PC-9 (cell line): ENCODE data around the gene CEP72. TPM values are rescaled to one million over a fixed set of nuclear protein-coding genes. Genes with fewer than 3 reads are reported as not detected.

Source experiments
- BruUV-seq: library from RNA; stranded (reverse); fragments of 400-500 nt; replicated peaks from 2 replicates; lab custom pipeline; 2021; lab: Mats Ljungman, UMichigan
- CTCF ChIA-PET: fragments of 300-600 bp; sonication (Branson Sonifier 250); formaldehyde crosslinking; loops from one replicate; lab custom pipeline; 2022; ENCODE audit warnings: antibody characterized with exemption; lab: Charles Lee
- POLR2A ChIA-PET: fragments of 300-600 bp; sonication (Branson Sonifier 250); formaldehyde crosslinking; loops from one replicate; lab custom pipeline; 2022; ENCODE audit warnings: antibody characterized with exemption; ENCODE audit not compliant: unreplicated experiment; lab: Charles Lee
- DNase-seq, 2 experiments: peaks; one replicate each; pipeline versions ENCODE4 v3.0.0 to v3.0.0-alpha.2; 2015 to 2022; ENCODE audit warnings: mixed read lengths in 1 of 2
- H2AFZ ChIP-seq: fragments of 200-600 bp; sonication (generic); 2 replicates; pipeline ENCODE4 v1.8.1; 2017; ENCODE audit warnings: antibody characterized with exemption
- H3F3A ChIP-seq: fragments of 200-600 bp; sonication (generic); 2 replicates; pipeline ENCODE4 v1.8.1; 2017; ENCODE audit warnings: antibody characterized with exemption, mild to moderate bottlenecking, low read depth; ENCODE audit not compliant: insufficient read depth
- H3K27ac ChIP-seq: fragments of 200-600 bp; sonication (generic); 2 replicates; pipeline ENCODE4 v1.6.1; 2016; ENCODE audit warnings: mixed run types
- H3K27me3 ChIP-seq: fragments of 200-600 bp; sonication (generic); 2 replicates; pipeline ENCODE4 v1.6.1; 2016; ENCODE audit warnings: low read depth, mixed run types; ENCODE audit not compliant: insufficient read depth
- H3K36me3 ChIP-seq: fragments of 200-600 bp; sonication (generic); 2 replicates; pipeline ENCODE4 v1.6.1; 2016; ENCODE audit warnings: low read depth, mixed run types
- H3K4me1 ChIP-seq: fragments of 200-600 bp; sonication (generic); replicated peaks from 2 replicates; pipeline ENCODE4 v1.6.1; 2016; ENCODE audit warnings: mixed run types; ENCODE audit not compliant: insufficient read depth
- H3K4me2 ChIP-seq: fragments of 200-600 bp; sonication (generic); 2 replicates; pipeline ENCODE4 v1.6.1; 2017; ENCODE audit warnings: mixed run types
- H3K4me3 ChIP-seq: fragments of 200-600 bp; sonication (generic); 2 replicates; pipeline ENCODE4 v1.6.1; 2016; ENCODE audit warnings: mixed run types
- H3K79me2 ChIP-seq: fragments of 200-600 bp; sonication (generic); 2 replicates; pipeline ENCODE4 v1.6.1; 2017; ENCODE audit warnings: low read depth, mixed run types
- H3K9me2 ChIP-seq: fragments of 200-600 bp; sonication (generic); 2 replicates; pipeline ENCODE4 v1.8.1; 2017; ENCODE audit warnings: mild to moderate bottlenecking; ENCODE audit not compliant: insufficient read depth
- H3K9me3 ChIP-seq: fragments of 200-600 bp; sonication (generic); 2 replicates; pipeline ENCODE4 v1.8.1; 2016; ENCODE audit warnings: low read depth; ENCODE audit not compliant: insufficient read depth
- H4K20me1 ChIP-seq: fragments of 200-600 bp; sonication (generic); 2 replicates; pipeline ENCODE4 v1.8.1; 2017; ENCODE audit not compliant: insufficient read depth
- CTCF ChIP-seq: fragments of 200-600 bp; sonication (generic); conservative IDR thresholded peaks from 2 replicates; pipeline ENCODE4 v1.6.1; 2017; ENCODE audit warnings: mixed run types, antibody characterized with exemption, mild to moderate bottlenecking, moderate library complexity
- EZH2 ChIP-seq: fragments of 200-600 bp; sonication (generic); IDR thresholded peaks from 2 replicates; pipeline ENCODE4 v1.8.0; 2017; ENCODE audit warnings: antibody characterized with exemption, low read depth
- intact Hi-C: fragments of 100-400 bp; cut with micrococcal nuclease; formaldehyde crosslinking; loops from one replicate; pipeline ENCODE4 v1.10.0; 2022; ENCODE audit not compliant: unreplicated experiment
- total RNA-seq: library from RNA; stranded (reverse); gene quantifications from 2 replicates; pipeline ENCODE4 v1.2.3, GENCODE V29; 2021

The CEP72 gene
- total RNA-seq, 1 experiment from 2014 or later = 86.8 TPM

GRCh38 chr5:654071-654778 is 42.1 kb downstream of the CEP72 start:
- Histone ChIP-seq H3K4me1 (no peaks in the 10 kb centered on the region), H3K9me2 (no peaks in the 10 kb centered on the region), H3K79me2 (no peaks in the 10 kb centered on the region), H3K4me2 (no peak overlapping the region), H3K27ac (no peak overlapping the region), H4K20me1 (no peaks in the 10 kb centered on the region), H3K9me3 (no peaks in the 10 kb centered on the region), H3F3A (no peaks in the 10 kb centered on the region), H3K36me3 (peaks cover 8% of the 10 kb centered on the region; the same call in 1 of the 2 replicates), H3K4me3 (no peak overlapping the region), H3K27me3 (no peaks in the 10 kb centered on the region), H2AFZ (no peak overlapping the region)
- ChIA-PET POLR2A (no interaction called here), CTCF (interaction anchor here (0.7 kb wide), 1 partner anchor 624 kb away, joined by 3 read pairs; no protein-coding TSS in a partner anchor)
- no TSS peak for BruUV-seq
- intact Hi-C loops = no loop called here
- no peak for DNase-seq
- TF ChIP-seq EZH2 (no peak), CTCF (no peak)

GRCh38 chr5:655406-655805 is 43.3 kb downstream of the CEP72 start:
- H3K79me2 ChIP-seq = no peaks in the 10 kb centered on the region
- no TSS peak for BruUV-seq
- no peak overlapping the region for H3K4me3 ChIP-seq
- CTCF ChIA-PET = interaction anchor here (0.6 kb wide), 1 partner anchor 40 kb away, joined by 6 read pairs; no protein-coding TSS in a partner anchor
- no peaks in the 10 kb centered on the region for H3K9me2 ChIP-seq
- no peaks in the 10 kb centered on the region for H3K27me3 ChIP-seq
- intact Hi-C loops = no loop called here
- H3K9me3 ChIP-seq = no peaks in the 10 kb centered on the region
- H3K4me2 ChIP-seq = no peak overlapping the region
- H4K20me1 ChIP-seq = no peaks in the 10 kb centered on the region
- no peak for DNase-seq
- no peaks in the 10 kb centered on the region for H3K4me1 ChIP-seq
- peaks cover 15% of the 10 kb centered on the region for H3K36me3 ChIP-seq
- no peak for TF ChIP-seq EZH2
- no peak for TF ChIP-seq CTCF
- POLR2A ChIA-PET = interaction anchor here (0.6 kb wide), 1 partner anchor 208 kb away, joined by 6 read pairs; no protein-coding TSS in a partner anchor
- H2AFZ ChIP-seq = no peak overlapping the region
- H3K27ac ChIP-seq = no peak overlapping the region
- H3F3A ChIP-seq = no peaks in the 10 kb centered on the region

DNA sequence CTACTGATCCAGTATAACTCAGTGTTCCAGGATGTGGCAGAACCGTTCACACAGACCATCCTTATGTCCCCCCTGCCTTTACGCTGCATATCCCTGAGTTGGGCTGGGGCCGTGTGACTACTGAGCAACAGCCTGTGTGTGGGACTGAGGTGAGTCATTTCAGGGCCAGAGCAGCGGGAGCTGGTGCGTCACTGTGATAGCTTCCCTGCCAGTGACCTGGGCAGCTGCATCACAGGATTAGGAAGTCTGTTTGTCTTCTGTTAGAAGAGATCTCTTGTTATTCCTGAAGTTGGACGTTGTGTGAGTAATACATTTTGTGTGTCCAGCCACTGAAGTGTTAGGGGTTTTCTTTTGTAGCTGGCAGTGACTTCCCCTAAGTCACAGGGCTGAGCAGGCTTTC is 45.4 kb downstream of the CEP72 start:
- H2AFZ ChIP-seq = no peak overlapping the region
- no peak overlapping the region for H3K4me3 ChIP-seq
- no TSS peak for BruUV-seq
- POLR2A ChIA-PET = interaction anchor here (0.5 to 0.7 kb wide), 5 partner anchors 18 to 493 kb away, joined by 3 to 52 read pairs (median 6); partner anchors contain the start of gene PDCD6
- peaks cover 15% of the 10 kb centered on the region for H3K36me3 ChIP-seq
- no peaks in the 10 kb centered on the region for H3F3A ChIP-seq
- no peaks in the 10 kb centered on the region for H3K9me3 ChIP-seq
- H3K4me2 ChIP-seq = no peak overlapping the region
- intact Hi-C loops = no loop called here
- peak in 1 of 2 experiments; percentile 75 for DNase-seq
- H3K79me2 ChIP-seq = no peaks in the 10 kb centered on the region
- CTCF ChIA-PET = interaction anchor here (0.6 kb wide), 1 partner anchor 43 kb away, joined by 10 read pairs; no protein-coding TSS in a partner anchor
- H3K27me3 ChIP-seq = no peaks in the 10 kb centered on the region
- no peaks in the 10 kb centered on the region; the same call in 1 of the 2 replicates for H4K20me1 ChIP-seq
- TF ChIP-seq EZH2 = no peak
- no peak for TF ChIP-seq CTCF
- no peaks in the 10 kb centered on the region for H3K9me2 ChIP-seq
- H3K4me1 ChIP-seq = no peaks in the 10 kb centered on the region
- no peak overlapping the region for H3K27ac ChIP-seq
